Cerebellar cortex (tissue), 1 donor: Measurements from ENCODE around the gene IPO11.
"Not testable (repeated sequence)": the region's sequence is repeated elsewhere in the genome, so short reads cannot be mapped to it uniquely, and the experiment has no call there.

ENCODE experiments used
- DNase-seq: peaks from one replicate; pipeline ENCODE4 v3.0.0-alpha.2; 2015; ENCODE audit warnings: low spot score

IPO11 gene

GRCh38 chr5:62645223-62645622 lies 232.7 kb downstream of the IPO11 start:
- no peak for DNase-seq

DNA sequence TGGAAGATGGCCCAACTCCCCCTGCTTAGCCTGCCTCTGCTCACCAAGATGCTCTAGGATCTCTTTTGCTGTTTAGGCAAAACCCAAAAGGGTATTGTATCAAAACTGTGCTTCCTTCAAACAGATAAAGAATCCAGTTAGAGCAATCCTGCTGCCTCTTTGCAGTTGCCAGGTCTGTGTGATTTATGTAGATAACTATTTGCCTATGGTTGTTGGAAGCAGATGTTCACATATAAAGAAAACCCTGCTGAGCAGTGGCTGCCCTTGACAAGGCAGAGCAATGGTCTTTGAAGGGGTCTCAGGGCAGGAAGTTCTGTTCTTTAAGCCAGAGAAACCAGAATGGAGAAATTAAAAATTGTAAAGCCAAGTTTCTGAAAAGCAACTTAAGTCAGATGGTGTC lies 234.7 kb downstream of the IPO11 start:
- DNase-seq, result no peak

- no peak for DNase-seq
These were observed 236.5 kb downstream of the IPO11 start for GRCh38 chr5:62649025-62649424.

DNA sequence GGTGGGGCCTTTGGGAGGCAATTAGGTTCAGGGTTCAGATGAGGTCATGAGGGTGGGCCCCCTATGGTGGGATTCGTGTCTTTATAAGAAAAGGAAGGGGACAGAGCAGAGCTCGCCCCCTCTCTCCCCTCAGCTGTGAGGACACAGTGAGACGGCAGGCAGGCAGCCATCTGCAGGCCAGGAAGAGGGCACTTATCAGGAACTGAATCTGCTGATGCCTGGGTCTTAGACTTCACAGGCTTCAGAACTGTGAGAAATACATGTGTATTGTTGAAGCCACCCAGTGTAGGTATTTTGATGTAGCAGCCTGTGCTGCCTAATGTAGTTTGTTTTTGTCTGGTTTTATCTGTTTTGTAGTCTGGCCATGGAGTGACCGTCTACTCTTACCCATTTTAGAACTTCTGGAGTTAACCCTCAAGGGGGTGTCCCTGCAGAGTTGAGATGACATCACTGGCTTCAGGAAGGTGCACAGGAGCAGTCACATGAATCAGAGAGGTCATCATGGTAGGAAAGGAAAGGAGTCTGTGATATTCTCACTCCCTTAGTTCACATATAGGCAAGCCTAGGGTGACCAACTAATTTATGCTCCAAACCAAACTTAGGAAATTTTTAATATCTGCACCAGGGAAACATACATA lies 237.0 kb downstream of the IPO11 start:
- no peak for DNase-seq

DNA sequence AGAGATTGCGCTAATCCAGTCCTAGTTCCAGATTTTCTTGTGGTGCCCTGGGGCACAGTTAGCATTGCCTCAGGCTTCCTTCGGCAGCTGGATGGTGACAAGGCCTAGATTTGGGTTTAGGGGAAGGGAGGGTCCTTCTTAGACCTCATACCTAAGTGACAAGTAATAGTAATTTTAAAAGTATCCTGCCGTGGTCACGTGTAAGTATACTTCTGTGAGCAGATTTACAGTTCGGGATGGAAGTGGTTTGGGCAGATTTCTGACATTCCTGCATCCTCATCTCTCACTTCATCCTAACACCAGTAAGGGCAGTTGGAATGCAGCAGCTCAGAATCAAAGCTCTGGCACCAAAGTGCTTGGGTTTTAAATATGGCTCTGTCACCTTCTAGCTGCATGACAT lies 237.6 kb downstream of the IPO11 start:
- no peak for DNase-seq

GRCh38 chr5:62652225-62652624 lies 239.7 kb downstream of the IPO11 start:
- DNase-seq, result no peak

DNA sequence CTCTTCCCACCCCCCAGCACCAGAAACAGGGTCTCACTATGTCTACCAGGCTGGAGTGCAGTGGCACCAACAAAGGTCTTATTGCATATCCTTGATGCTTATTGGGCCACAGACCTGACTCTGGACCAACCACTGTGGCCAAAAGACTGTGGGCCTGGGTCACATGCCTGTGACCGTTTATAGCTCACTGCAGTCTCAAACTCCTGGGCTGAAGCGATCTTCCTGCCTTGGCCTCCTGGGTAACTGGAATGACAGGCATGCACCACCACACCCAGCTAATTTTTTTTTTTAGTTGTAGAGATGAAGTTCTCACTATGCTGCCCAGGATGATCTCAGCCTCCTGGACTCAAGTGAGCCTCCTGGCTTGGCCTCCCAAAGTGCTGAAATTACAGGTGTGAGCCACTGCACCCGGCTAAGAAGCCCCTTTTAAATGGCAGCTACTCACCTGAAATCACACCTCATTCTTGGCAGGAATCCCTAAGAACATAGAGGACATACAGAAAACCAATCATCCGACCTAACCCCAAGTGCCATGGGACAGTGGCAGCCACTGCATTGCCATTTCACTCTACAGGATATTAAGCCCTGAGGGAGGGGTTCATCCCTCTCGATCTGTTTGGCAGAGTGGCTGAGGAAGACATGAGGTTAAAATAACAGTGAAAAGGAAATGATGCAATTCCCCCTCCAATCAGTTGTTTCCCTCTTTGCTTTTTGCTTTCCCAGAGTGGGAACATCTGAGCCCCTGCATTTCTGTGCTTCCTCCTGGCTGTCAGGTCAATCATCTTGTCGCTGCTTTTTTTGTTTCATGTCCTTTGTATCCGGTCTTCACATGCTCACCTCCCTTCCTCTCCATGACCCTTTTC lies 240.7 kb downstream of the IPO11 start:
- no peak for DNase-seq

DNA sequence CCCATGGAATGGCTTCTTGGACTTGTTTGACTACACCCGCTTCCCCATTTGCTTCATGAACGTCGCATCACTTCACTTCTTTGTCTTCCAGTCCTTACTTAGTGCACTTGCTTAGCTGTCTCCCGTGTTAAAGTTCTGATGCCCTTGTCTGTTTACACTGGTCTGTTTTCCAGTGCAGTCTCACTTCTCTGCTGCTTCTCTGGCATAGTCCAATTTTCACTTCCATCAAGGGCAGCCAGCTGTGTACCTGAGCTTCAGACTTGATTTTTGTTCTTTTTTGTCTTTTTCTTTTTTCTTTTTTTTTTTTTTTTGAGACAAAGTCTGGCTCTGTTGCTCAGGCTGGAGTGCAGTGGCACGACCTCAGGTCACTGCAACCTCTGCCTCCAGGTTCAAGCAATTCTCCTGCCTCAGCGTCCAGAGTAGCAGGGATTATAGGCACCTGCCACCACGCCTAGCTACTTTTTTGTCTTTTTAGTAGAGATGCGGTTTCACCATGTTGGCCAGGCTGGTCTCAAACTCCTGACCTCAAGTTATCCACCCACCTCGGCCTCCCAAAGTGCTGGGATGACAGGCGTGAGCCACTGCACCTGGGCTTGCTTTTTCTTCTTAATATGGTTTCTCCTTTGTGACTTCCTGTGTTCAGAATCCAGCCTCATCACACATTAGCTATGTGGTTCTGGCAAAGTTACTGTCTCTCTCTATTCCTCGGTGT lies 241.5 kb downstream of the IPO11 start:
- no peak for DNase-seq

- DNase-seq, result not testable (repeated sequence)
These were observed 245.2 kb downstream of the IPO11 start for GRCh38 chr5:62657772-62658171.

DNA sequence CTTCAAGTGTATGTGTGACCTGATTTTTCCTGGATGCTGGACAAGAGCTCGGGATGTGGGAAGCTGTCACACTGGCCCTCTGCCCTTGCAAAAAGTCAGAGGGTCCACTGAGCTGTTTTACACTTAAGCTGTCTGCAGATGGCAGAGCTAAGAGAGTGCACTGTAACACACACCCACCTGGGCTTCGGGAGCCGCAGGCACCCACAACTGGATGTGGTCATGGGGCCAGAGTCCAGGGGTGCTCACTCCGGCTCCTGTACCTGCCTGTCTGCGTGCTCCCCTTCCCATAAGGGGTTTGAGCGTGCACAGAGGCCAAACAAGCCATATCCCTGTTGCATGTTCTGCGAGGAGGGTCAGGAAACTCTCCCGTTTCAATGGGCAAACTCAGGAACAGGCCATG lies 248.6 kb downstream of the IPO11 start:
- DNase-seq, result peak; percentile 5

GRCh38 chr5:62662521-62662920 lies 250.0 kb downstream of the IPO11 start:
- no peak for DNase-seq

DNA sequence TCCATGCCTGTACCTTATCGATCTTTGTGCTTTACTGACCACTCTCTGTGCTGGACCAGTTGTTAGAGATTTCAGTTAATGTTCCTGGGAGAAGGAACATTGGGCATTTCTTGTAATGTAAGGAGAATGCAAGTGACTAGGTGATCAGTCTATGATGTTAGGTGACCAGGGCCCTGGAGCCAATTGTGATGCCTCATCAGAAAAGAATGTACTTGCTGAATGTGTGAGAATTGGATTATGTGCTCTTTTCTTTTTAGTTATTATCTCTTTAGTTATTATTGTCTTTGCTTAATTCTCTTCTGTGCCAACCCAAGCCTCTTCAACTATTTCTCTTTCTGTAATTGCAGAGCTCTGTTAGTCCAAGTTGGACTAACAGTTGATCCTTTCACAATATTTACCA lies 258.9 kb downstream of the IPO11 start:
- no peak for DNase-seq

- not testable (repeated sequence) for DNase-seq
These were observed 264.0 kb downstream of the IPO11 start for GRCh38 chr5:62676596-62676995.
